Astrocyte of the spinal cord (primary cell): ENCODE measurements around the gene ZNF654.

Experiments
- DNase-seq: peaks from one replicate; pipeline ENCODE4 v3.0.0; 2011; ENCODE audit warnings: low read depth, low spot score
- H3K4me3 ChIP-seq: 2 replicates; pipeline ENCODE4 v1.5.1; 2011; ENCODE audit warnings: low read depth, mild to moderate bottlenecking, low read length, moderate library complexity
- in situ Hi-C: cut with HindIII; loops from 2 replicates; pipeline ENCODE4 v1.10.0; 2017; ENCODE audit warnings: low sequenced_read_pairs
- TF ChIP-seq, protein P1 (sequence below): IDR thresholded peaks from 2 replicates; pipeline ENCODE4 v1.5.1; 2012; ENCODE audit warnings: low read depth, mild to moderate bottlenecking, low read length, inconsistent platforms

Gene ZNF654

DNA sequence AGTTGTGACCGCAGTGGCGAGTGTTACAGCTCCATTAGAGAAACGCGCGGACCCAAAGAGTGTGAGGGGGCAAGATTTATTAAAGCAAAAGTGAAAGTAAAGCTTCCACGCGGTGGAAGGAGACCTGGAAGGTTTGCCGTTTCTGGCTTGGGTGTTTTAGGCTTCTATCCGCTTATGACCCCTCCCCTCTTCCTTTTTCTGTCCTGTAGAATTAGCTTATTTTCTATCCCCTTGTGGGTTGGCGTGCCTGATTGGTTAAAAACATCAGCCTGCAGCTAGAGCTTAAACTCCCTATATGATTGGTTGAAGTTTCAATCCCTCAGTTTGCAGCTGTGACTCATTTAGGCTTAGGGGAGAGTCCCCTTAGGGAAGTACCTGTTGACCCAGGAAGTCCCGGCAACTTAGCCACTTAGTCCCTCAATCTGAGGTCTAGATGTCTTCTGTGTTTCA is 130.3 kb downstream of the ZNF654 start:
- TF ChIP-seq, protein P1, sequence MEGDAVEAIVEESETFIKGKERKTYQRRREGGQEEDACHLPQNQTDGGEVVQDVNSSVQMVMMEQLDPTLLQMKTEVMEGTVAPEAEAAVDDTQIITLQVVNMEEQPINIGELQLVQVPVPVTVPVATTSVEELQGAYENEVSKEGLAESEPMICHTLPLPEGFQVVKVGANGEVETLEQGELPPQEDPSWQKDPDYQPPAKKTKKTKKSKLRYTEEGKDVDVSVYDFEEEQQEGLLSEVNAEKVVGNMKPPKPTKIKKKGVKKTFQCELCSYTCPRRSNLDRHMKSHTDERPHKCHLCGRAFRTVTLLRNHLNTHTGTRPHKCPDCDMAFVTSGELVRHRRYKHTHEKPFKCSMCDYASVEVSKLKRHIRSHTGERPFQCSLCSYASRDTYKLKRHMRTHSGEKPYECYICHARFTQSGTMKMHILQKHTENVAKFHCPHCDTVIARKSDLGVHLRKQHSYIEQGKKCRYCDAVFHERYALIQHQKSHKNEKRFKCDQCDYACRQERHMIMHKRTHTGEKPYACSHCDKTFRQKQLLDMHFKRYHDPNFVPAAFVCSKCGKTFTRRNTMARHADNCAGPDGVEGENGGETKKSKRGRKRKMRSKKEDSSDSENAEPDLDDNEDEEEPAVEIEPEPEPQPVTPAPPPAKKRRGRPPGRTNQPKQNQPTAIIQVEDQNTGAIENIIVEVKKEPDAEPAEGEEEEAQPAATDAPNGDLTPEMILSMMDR = no peak
- in situ Hi-C loops = no loop called here
- no peak overlapping the region for H3K4me3 ChIP-seq
- DNase-seq = no peak

DNA sequence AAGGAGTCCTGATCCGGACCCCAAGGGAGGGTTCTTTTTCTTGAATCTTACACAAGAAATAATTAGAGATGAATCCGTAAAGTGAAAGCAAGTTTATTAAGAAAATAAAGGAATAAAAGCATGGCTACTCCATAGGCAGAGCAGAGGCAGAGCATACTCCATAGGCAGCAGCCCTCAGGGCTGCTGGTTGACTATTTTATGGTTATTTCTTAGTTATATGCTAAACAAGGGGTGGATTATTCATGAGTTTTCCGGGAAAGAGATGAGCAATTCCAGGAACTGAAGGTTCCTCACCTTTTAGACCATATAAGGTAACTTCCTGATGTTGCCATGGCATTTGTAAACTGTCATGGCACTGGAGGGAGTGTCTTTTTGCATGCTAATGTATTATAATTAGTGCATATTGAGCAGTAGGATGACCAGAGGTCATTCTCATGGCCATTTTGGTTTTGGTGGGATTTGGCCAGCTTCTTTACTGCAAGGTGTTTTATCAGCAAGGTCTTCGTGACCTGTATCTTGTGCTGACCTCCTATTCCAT is 132.9 kb downstream of the ZNF654 start:
- no peak overlapping the region for H3K4me3 ChIP-seq
- in situ Hi-C loops = no loop called here
- TF ChIP-seq, protein P1 = no peak
- DNase-seq = no peak

DNA sequence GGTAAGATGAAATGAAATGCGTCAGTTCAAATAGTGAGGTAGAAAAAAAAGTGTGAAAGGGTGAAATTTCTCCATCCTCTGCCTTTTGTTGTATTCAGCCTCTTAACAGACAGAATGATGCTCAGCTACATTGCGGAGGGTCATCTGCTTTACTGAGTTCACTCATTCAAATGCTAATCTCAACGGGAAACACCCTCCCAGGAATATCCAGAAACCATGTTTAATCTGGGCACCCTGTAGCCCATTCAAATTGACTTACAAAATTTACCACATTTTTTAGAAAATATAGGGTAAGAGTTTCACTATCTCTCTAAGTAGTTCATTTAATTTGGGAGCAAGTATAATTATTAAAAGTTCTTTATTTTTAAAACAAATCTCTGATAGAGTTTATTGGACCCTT is 133.6 kb downstream of the ZNF654 start:
- TF ChIP-seq, protein P1 = no peak
- no peak overlapping the region for H3K4me3 ChIP-seq

More for the DNA sequence above, 133.6 kb downstream of the ZNF654 start:
- in situ Hi-C loops = no loop called here
- DNase-seq = no peak
